IMR-90 (cell line): ENCODE measurements around the gene UBE2B. TPM values are rescaled to one million over a fixed set of nuclear protein-coding genes. Genes with fewer than 3 reads are reported as not detected.

Source experiments
- ATAC-seq: fragments of 200-7000 bp; cut with Tn5 transposase; 2 replicates; pipeline ENCODE4 v1.9.1; 2020; ENCODE audit warnings: low read depth, mild to moderate bottlenecking, moderate library complexity
- BruUV-seq: library from RNA; stranded (reverse); fragments of 400-500 nt; replicated peaks from 2 replicates; lab custom pipeline; 2021; lab: Mats Ljungman, UMichigan
- CTCF ChIA-PET: fragments of 300-600 bp; formaldehyde crosslinking; extraction: SDS; loops from one replicate; lab custom pipeline; 2021; ENCODE audit warnings: antibody characterized with exemption; lab: Yijun Ruan, JAX
- POLR2A ChIA-PET: fragments of 300-600 bp; sonication (Branson Sonifier 250); formaldehyde crosslinking; loops from one replicate; lab custom pipeline; 2022; ENCODE audit warnings: antibody characterized with exemption; ENCODE audit not compliant: unreplicated experiment; lab: Charles Lee
- DNase-seq: peaks from one replicate; pipeline ENCODE4 v3.0.0; 2013
- H2AFZ ChIP-seq: replicated peaks from 2 replicates; pipeline ENCODE3; 2013; ENCODE audit warnings: low read length, mild to moderate bottlenecking; ENCODE audit not compliant: poor library complexity
- H2AK5ac ChIP-seq: 2 replicates; pipeline ENCODE4 v1.6.1; 2013; ENCODE audit warnings: low read depth, low read length, inconsistent platforms
- H2AK9ac ChIP-seq: replicated peaks from 2 replicates; pipeline ENCODE3; 2013; ENCODE audit warnings: mild to moderate bottlenecking, low read depth, low read length, moderate library complexity; ENCODE audit not compliant: poor library complexity
- H2BK120ac ChIP-seq: 2 replicates; pipeline ENCODE4 v1.6.1; 2013; ENCODE audit warnings: low read depth, low read length, inconsistent platforms
- H2BK15ac ChIP-seq: 3 replicates; pipeline ENCODE4 v1.6.1; 2013; ENCODE audit warnings: low read depth, low read length, inconsistent platforms
- H2BK20ac ChIP-seq: 2 replicates; pipeline ENCODE4 v1.6.1; 2013; ENCODE audit warnings: low read depth, mild to moderate bottlenecking, inconsistent platforms, low read length, moderate library complexity
- H2BK5ac ChIP-seq: 2 replicates; pipeline ENCODE4 v1.6.1; 2013; ENCODE audit warnings: mild to moderate bottlenecking, low read depth, low read length, inconsistent platforms; ENCODE audit not compliant: poor library complexity, severe bottlenecking
- H3K14ac ChIP-seq: replicated peaks from 2 replicates; pipeline ENCODE4 v1.6.1; 2013; ENCODE audit warnings: low read depth, low read length, inconsistent platforms
- H3K18ac ChIP-seq: 2 replicates; pipeline ENCODE4 v1.6.1; 2013; ENCODE audit warnings: low read depth, low read length, control low read depth
- H3K23ac ChIP-seq: 2 replicates; pipeline ENCODE4 v1.6.1; 2013; ENCODE audit warnings: low read depth, low read length, inconsistent platforms
- H3K27ac ChIP-seq: 2 replicates; pipeline ENCODE4 v1.5.1; 2013; ENCODE audit warnings: mild to moderate bottlenecking, control low read depth, low read length; ENCODE audit not compliant: insufficient read depth
- H3K27me3 ChIP-seq: 2 replicates; pipeline ENCODE4 v1.6.1; 2013; ENCODE audit warnings: low read length; ENCODE audit not compliant: control insufficient read depth, insufficient read depth
- H3K36me3 ChIP-seq: 2 replicates; pipeline ENCODE4 v1.6.1; 2013; ENCODE audit warnings: low read length, mixed read lengths; ENCODE audit not compliant: control insufficient read depth, insufficient read depth
- H3K4ac ChIP-seq: 2 replicates; pipeline ENCODE4 v1.6.1; 2013; ENCODE audit warnings: low read depth, low read length, inconsistent platforms
- H3K4me1 ChIP-seq: 2 replicates; pipeline ENCODE4 v1.6.1; 2013; ENCODE audit warnings: low read length, mixed read lengths; ENCODE audit not compliant: control insufficient read depth, insufficient read depth
- H3K4me2 ChIP-seq: 2 replicates; pipeline ENCODE4 v1.6.1; 2013; ENCODE audit warnings: low read depth, mild to moderate bottlenecking, control low read depth, low read length, moderate library complexity
- H3K4me3 ChIP-seq: 2 replicates; pipeline ENCODE4 v1.5.1; 2013; ENCODE audit warnings: low read depth, mild to moderate bottlenecking, control low read depth, low read length, moderate library complexity; ENCODE audit not compliant: insufficient read depth
- H3K56ac ChIP-seq: 2 replicates; pipeline ENCODE4 v1.6.1; 2013; ENCODE audit warnings: low read length, inconsistent platforms; ENCODE audit not compliant: insufficient read depth; ENCODE audit errors: extremely low read depth
- H3K79me1 ChIP-seq, 2 experiments: 2 replicates each; pipeline ENCODE4 v1.6.1; 2013; ENCODE audit warnings: low read length in 2 of 2, inconsistent platforms in 1 of 2, low read depth in 1 of 2
- H3K9ac ChIP-seq: 2 replicates; pipeline ENCODE4 v1.6.1; 2013; ENCODE audit warnings: low read depth, low read length, control low read depth
- H3K9me1 ChIP-seq: 2 replicates; pipeline ENCODE4 v1.6.1; 2013; ENCODE audit warnings: low read length, inconsistent platforms; ENCODE audit not compliant: insufficient read depth
- H3K9me3 ChIP-seq: 2 replicates; pipeline ENCODE4 v1.6.1; 2013; ENCODE audit warnings: low read length; ENCODE audit not compliant: control insufficient read depth, insufficient read depth
- H4K20me1 ChIP-seq: 2 replicates; pipeline ENCODE4 v1.6.1; 2013; ENCODE audit warnings: low read length, inconsistent platforms; ENCODE audit not compliant: insufficient read depth
- H4K5ac ChIP-seq: 2 replicates; pipeline ENCODE4 v1.6.1; 2013; ENCODE audit warnings: mild to moderate bottlenecking, low read depth, low read length, control low read depth
- H4K8ac ChIP-seq, 2 experiments: 2 replicates each; pipeline ENCODE4 v1.6.1; 2013; ENCODE audit warnings: low read depth in 2 of 2, low read length in 2 of 2, control low read depth in 1 of 2, inconsistent platforms in 1 of 2
- H4K91ac ChIP-seq: 2 replicates; pipeline ENCODE4 v1.6.1; 2013; ENCODE audit warnings: low read depth, low read length, inconsistent platforms; ENCODE audit not compliant: insufficient read depth
- BHLHE40 ChIP-seq: fragments of 150-350 bp; IDR thresholded peaks from 2 replicates; pipeline ENCODE4 v1.6.1; 2016; ENCODE audit warnings: mild to moderate bottlenecking, low read depth, low read length
- CEBPB ChIP-seq: IDR thresholded peaks from 2 replicates; pipeline ENCODE4 v1.6.1; 2012; ENCODE audit warnings: low read depth, low read length, improper control_type of control experiment
- CHD1 ChIP-seq: IDR thresholded peaks from 2 replicates; pipeline ENCODE4 v1.6.1; 2012; ENCODE audit warnings: low read depth, low read length, improper control_type of control experiment
- CTCF ChIP-seq: conservative IDR thresholded peaks from 2 replicates; pipeline ENCODE4 v1.5.1; 2012; ENCODE audit warnings: mild to moderate bottlenecking, low read depth, low read length, improper control_type of control experiment
- ELK1 ChIP-seq: fragments of 150-350 bp; IDR thresholded peaks from 2 replicates; pipeline ENCODE4 v1.6.1; 2016; ENCODE audit warnings: low read depth, mild to moderate bottlenecking, low read length, moderate library complexity, borderline replicate concordance
- MAFK ChIP-seq: IDR thresholded peaks from 2 replicates; pipeline ENCODE4 v1.6.1; 2012; ENCODE audit warnings: low read depth, low read length, improper control_type of control experiment
- MAZ ChIP-seq: IDR thresholded peaks from 2 replicates; pipeline ENCODE4 v1.6.1; 2012; ENCODE audit warnings: low read depth, mild to moderate bottlenecking, low read length, improper control_type of control experiment, moderate library complexity, borderline replicate concordance
- NFE2L2 ChIP-seq: fragments of 150-350 bp; IDR thresholded peaks from 2 replicates; pipeline ENCODE4 v1.6.1; 2016; ENCODE audit warnings: low read depth, mild to moderate bottlenecking, low read length
- RCOR1 ChIP-seq: IDR thresholded peaks from 2 replicates; pipeline ENCODE4 v1.6.1; 2012; ENCODE audit warnings: mild to moderate bottlenecking, low read length, improper control_type of control experiment; ENCODE audit not compliant: insufficient replicate concordance
- RFX5 ChIP-seq: IDR thresholded peaks from 2 replicates; pipeline ENCODE4 v1.8.0; 2012; ENCODE audit warnings: low read depth, mild to moderate bottlenecking, low read length, moderate library complexity
- SMC3 ChIP-seq: fragments of 150-350 bp; IDR thresholded peaks from 2 replicates; pipeline ENCODE4 v1.6.1; 2016; ENCODE audit warnings: low read depth, mild to moderate bottlenecking, antibody characterized with exemption, low read length, moderate library complexity
- USF2 ChIP-seq: fragments of 150-350 bp; IDR thresholded peaks from 2 replicates; pipeline ENCODE4 v1.6.1; 2017; ENCODE audit warnings: mild to moderate bottlenecking, antibody characterized with exemption, low read length, low read depth
- WGBS, 2 experiments: methylation state at CpG; one replicate each; pipeline versions ENCODE4 v1.1.5 to v1.1.7; 2013; ENCODE audit warnings: missing lambda C conversion rate in 2 of 2; ENCODE audit not compliant: insufficient read length in 1 of 2; ENCODE audit errors: extremely low coverage in 2 of 2; 5-methylcytosine and 5-hydroxymethylcytosine counted together
- dilution Hi-C: fragments of 300-500 bp; cut with HindIII; formaldehyde crosslinking; loops from one replicate; pipeline ENCODE4 v1.14.3; 2018; ENCODE audit warnings: low sequenced_read_pairs; ENCODE audit not compliant: unreplicated experiment
- in situ Hi-C: fragments of 300-500 bp; cut with MboI; formaldehyde crosslinking; loops from 3 replicates; pipeline ENCODE4 v1.14.3; 2019; ENCODE audit warnings: low sequenced_read_pairs, inconsistent platforms, mixed read lengths
- intact Hi-C: fragments of 100-400 bp; cut with micrococcal nuclease; formaldehyde crosslinking; loops from 2 replicates; pipeline ENCODE4 v1.10.0; 2022
- polyA plus RNA-seq, 3 experiments: library from polyadenylated mRNA; depleted of rRNA; stranded (reverse); fragments of >200 nt; gene quantifications; 2 replicates each; pipeline ENCODE4 v1.2.3, GENCODE V29; 2012; ENCODE audit warnings: low replicate concordance in 1 of 3
- total RNA-seq: library from RNA; depleted of rRNA; stranded (reverse); fragments of >200 nt; gene quantifications from 2 replicates; pipeline ENCODE4 v1.2.3, GENCODE V29; 2012

UBE2B gene
- total and polyA plus RNA-seq, 2 of the 4 experiments (the other 2 are of a cell fraction), result 6.3 to 46.0 TPM

- Histone ChIP-seq H3K4me3 (no peak overlapping the region), H3K9me1 (peaks cover 5% of the 10 kb centered on the region), H4K20me1 (no peaks in the 10 kb centered on the region; the same call in 1 of the 2 replicates), H3K4me2 (no peak overlapping the region), H3K9ac (no peak overlapping the region), H3K36me3 (peaks cover 6% of the 10 kb centered on the region), H4K91ac (no peak overlapping the region), H3K23ac (no peak overlapping the region), H4K5ac (no peak overlapping the region), H2BK5ac (no peak overlapping the region), H2AFZ (no peak overlapping the region), H3K14ac (no peak overlapping the region), H3K4ac (no peak overlapping the region), H3K56ac (no peak overlapping the region), H4K8ac (no peak overlapping the region), H2AK9ac (no peak overlapping the region), H2BK120ac (no peak overlapping the region), H3K4me1 (peaks cover 10% of the 10 kb centered on the region), H3K79me1 (peaks cover 23 to 51% of the 10 kb centered on the region in 2 experiments), H3K27me3 (no peaks in the 10 kb centered on the region), H2BK20ac (no peak overlapping the region), H3K9me3 (no peaks in the 10 kb centered on the region), H2AK5ac (no peak overlapping the region), H3K27ac (no peak overlapping the region), H2BK15ac (no peak overlapping the region), H3K18ac (no peak overlapping the region)
- no TSS peak for BruUV-seq
- dilution Hi-C loops (no loop called here), intact Hi-C loops (no loop called here), in situ Hi-C loops (no loop called here)
- CTCF ChIA-PET, result interaction anchor here (1.2 kb wide), 1 partner anchor 178 kb away, joined by 3 read pairs; no protein-coding TSS in a partner anchor
- POLR2A ChIA-PET, result no interaction called here
- no peak for ATAC-seq
- no CpG with 5 or more reads among the region's 6 CpGs for WGBS, 2 experiments
- TF ChIP-seq SMC3 (no peak), NFE2L2 (no peak), ELK1 (no peak), RFX5 (no peak), CTCF (no peak), MAZ (no peak), MAFK (no peak), CHD1 (no peak), CEBPB (no peak), USF2 (no peak), RCOR1 (no peak), BHLHE40 (no peak)
- no peak for DNase-seq
Measured at GRCh38 chr5:134409321-134409720, 38.0 kb downstream of the UBE2B start.
